Pancreas (tissue), 10 donors: ENCODE data around the gene ARHGAP33. TPM values are rescaled to one million over a fixed set of nuclear protein-coding genes. Genes with fewer than 3 reads are reported as not detected.
"Not testable (repeated sequence)": the region's sequence is repeated elsewhere in the genome, so short reads cannot be mapped to it uniquely, and the experiment has no call there.

ENCODE experiments used
- ATAC-seq, 4 donors: fragments of 200-7000 bp; cut with Tn5 transposase; one replicate each; pipeline versions ENCODE4 v1.8.0 to v1.9.1; 2020; ENCODE audit warnings: mild to moderate bottlenecking in 4 of 4, moderate library complexity in 4 of 4
- DNase-seq, 6 donors: peaks; one replicate each; pipeline ENCODE4 v3.0.0-alpha.2; 2020
- FAIRE-seq: peaks from 2 replicates; lab custom pipeline; 2012; peaks lifted over from hg19 to GRCh38; lab: Jason Lieb, UNC
- H3K27ac ChIP-seq, 4 donors: fragments of 200-600 bp; sonication (generic); 1 replicate in 3 of 4; 2 replicates in 1 of 4; pipeline versions ENCODE4 v1.5.0 to v1.8.0; 2020
- H3K27me3 ChIP-seq, 4 donors: fragments of 200-600 bp; one replicate each; pipeline ENCODE4 v1.8.0; 2021
- H3K36me3 ChIP-seq, 3 donors: fragments of 200-600 bp; sonication (generic) in 1 of 3; one replicate each; pipeline versions ENCODE4 v1.5.0 to v1.8.0; 2020 to 2021
- H3K4me1 ChIP-seq, 3 donors: fragments of 200-600 bp; one replicate each; pipeline ENCODE4 v1.8.0; 2021
- H3K4me3 ChIP-seq, 4 donors: fragments of 200-600 bp; sonication (generic) in 2 of 4; one replicate each; pipeline versions ENCODE4 v1.5.0 to v1.8.0; 2020 to 2021
- H3K9me3 ChIP-seq, 4 donors: fragments of 200-600 bp; one replicate each; pipeline ENCODE4 v1.8.0; 2021
- WGBS, 2 donors: extraction: QIAGEN DNeasy Blood & Tissue Kit; methylation state at CpG; one replicate each; pipeline ENCODE4 v1.1.7; 2013; 5-methylcytosine and 5-hydroxymethylcytosine counted together
- intact Hi-C, 3 donors: fragments of 100-400 bp; cut with DNase I; formaldehyde crosslinking; loops; one replicate each; pipeline versions ENCODE4 v1.11.1 to v1.14.2; 2022
- polyA plus RNA-seq, 2 donors: library from polyadenylated mRNA; stranded (reverse); fragments of 200-250 nt; gene quantifications; one replicate each; pipeline ENCODE4 v1.2.3, GENCODE V29; 2013
- total RNA-seq, 6 donors: library from RNA; stranded (reverse); fragmentation: NEBNext Ultra II Directional in 4 of 6; extraction: Animal tissue kit (Norgen Biotek cat#: 25700) in 4 of 6; gene quantifications; one replicate each; pipeline versions ENCODE4 v1.2.1 to v1.2.4, GENCODE V29; 2021 to 2023
- TF ChIP-seq, protein P1 (sequence below), 4 donors: fragments of 200-600 bp; sonication (generic) in 3 of 4; IDR thresholded peaks; one replicate each; pipeline versions ENCODE4 v1.5.0 to v1.8.0; 2021; ENCODE audit warnings: antibody characterized with exemption in 4 of 4
- donor health status: healthy with polysubstance abuse.
- donor health status: DM: no; HTN: no; CAD: no; lungs with moderate emphysema.
- donor health status: DM: no; HTN: no; CAD: no.
- donor health status: control.
- donor health status: control.
- donor health status: Bipolar disorder and iron deficiency.
- donor health status: DM: yes; HTN: yes; CAD: no.
- donor health status: DM: no; HTN: no; CAD: no.
- donor health status: DM: no; HTN: no; CAD: no.
- donor health status: DM: yes; HTN: yes; CAD: no.

ARHGAP33 gene
- total and polyA plus RNA-seq, 8 donors, result 2.7 to 39.6 (median 10.0) TPM

DNA sequence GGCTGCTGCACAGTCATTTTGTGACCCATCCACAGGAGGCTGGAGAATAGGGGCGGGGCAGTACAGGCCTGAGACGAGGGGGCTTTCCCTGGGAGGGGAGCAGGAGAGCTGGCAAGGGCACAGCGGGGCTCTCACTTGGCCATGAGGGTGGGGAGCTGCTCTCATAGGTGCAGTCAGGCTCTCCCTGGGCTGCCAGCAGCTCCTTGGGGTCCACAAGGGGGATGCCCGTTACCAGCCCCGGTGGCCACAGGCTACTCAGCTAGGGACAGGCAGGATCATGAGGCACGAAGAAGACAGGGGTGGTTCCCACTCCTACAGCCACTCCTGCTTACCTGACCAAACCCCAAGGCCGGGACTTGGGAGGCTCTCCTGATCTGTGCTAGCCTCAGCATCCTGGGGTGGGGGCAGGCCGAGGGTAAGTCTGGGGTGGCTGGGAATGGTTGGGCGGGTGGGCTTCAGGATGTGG lies 16.5 kb downstream of the ARHGAP33 start:
- DNase-seq (no peak), FAIRE-seq (no peak), ATAC-seq (peak in 1 of 4 donors; percentile 4)
- H3K27ac ChIP-seq, result no peak overlapping the region
- TF ChIP-seq, protein P1, sequence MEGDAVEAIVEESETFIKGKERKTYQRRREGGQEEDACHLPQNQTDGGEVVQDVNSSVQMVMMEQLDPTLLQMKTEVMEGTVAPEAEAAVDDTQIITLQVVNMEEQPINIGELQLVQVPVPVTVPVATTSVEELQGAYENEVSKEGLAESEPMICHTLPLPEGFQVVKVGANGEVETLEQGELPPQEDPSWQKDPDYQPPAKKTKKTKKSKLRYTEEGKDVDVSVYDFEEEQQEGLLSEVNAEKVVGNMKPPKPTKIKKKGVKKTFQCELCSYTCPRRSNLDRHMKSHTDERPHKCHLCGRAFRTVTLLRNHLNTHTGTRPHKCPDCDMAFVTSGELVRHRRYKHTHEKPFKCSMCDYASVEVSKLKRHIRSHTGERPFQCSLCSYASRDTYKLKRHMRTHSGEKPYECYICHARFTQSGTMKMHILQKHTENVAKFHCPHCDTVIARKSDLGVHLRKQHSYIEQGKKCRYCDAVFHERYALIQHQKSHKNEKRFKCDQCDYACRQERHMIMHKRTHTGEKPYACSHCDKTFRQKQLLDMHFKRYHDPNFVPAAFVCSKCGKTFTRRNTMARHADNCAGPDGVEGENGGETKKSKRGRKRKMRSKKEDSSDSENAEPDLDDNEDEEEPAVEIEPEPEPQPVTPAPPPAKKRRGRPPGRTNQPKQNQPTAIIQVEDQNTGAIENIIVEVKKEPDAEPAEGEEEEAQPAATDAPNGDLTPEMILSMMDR (IDR thresholded peaks at IDR 0.05), result no peak
- H3K36me3 ChIP-seq, result no peaks in the 10 kb centered on the region
- 66 to 71% methylated on average over 9 of the region's 9 CpGs for WGBS, 2 donors
- intact Hi-C loops, result no loop called here
- peaks cover 0 to 4% (median 0%) of the 10 kb centered on the region in 3 donors for H3K4me1 ChIP-seq
- H3K27me3 ChIP-seq, result no peaks in the 10 kb centered on the region
- no peaks in the 10 kb centered on the region for H3K9me3 ChIP-seq
- no peak overlapping the region for H3K4me3 ChIP-seq

DNA sequence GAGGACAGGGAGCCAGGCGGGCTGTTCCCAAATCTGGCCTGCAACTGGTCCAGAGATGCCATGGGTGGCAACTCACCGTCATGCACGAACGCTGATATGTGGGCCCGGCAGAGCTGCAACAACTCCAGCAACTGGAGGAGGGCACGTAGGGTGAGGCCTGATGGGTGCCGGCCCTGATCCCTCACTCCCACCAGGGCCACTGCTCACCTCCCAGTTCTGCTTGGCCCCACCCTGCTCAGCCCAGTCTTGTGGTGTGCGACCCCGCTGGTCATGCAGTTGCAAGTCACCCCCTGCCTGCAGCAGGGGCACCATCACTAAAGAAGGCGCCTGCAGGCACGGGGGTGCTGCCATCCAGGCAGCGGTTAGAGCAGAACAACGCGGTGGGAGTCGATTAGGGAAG lies 16.9 kb downstream of the ARHGAP33 start:
- TF ChIP-seq, protein P1 (IDR thresholded peaks at IDR 0.05), result no peak
- FAIRE-seq, result no peak
- Histone ChIP-seq H3K9me3 (no peaks in the 10 kb centered on the region), H3K27me3 (no peaks in the 10 kb centered on the region), H3K27ac (no peak overlapping the region), H3K4me3 (no peak overlapping the region), H3K36me3 (no peaks in the 10 kb centered on the region), H3K4me1 (peaks cover 0 to 4% (median 0%) of the 10 kb centered on the region in 3 donors)
- WGBS, 2 donors, result 87 to 92% methylated on average over 15 of the region's 15 CpGs
- intact Hi-C loops, result no loop called here
- no peak for ATAC-seq
- peak in 1 of 6 donors; percentile 20 for DNase-seq

DNA sequence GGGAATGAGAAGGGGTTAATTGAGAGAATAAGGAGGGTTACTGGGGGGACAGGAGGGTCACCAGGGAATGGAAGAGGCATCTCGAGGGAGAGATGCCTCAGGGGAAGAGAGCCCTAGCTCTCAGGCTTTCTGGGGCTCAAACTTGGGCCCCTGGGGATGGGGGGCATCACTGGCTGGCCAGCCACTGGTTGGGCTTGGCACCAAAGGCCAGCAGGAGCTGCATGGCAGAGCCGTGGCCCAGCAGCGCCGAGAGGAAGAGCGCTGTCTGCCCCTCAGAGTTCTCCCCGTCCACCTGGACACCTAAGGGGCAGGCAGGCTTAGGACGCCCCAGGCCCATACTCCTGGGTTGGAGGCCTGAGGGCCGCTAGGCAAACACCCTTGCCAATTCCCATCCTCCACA lies 17.5 kb downstream of the ARHGAP33 start:
- intact Hi-C loops, result no loop called here
- H3K4me1 ChIP-seq, result peaks cover 0 to 4% (median 0%) of the 10 kb centered on the region in 3 donors
- no peak overlapping the region for H3K27ac ChIP-seq
- no peaks in the 10 kb centered on the region for H3K27me3 ChIP-seq
- WGBS, 2 donors, result 87 to 92% methylated on average over 8 of the region's 8 CpGs
- H3K4me3 ChIP-seq, result no peak overlapping the region
- no peaks in the 10 kb centered on the region for H3K9me3 ChIP-seq
- FAIRE-seq, result no peak
- DNase-seq, result no peak
- TF ChIP-seq, protein P1 (IDR thresholded peaks at IDR 0.05), result no peak
- no peaks in the 10 kb centered on the region for H3K36me3 ChIP-seq
- no peak for ATAC-seq

DNA sequence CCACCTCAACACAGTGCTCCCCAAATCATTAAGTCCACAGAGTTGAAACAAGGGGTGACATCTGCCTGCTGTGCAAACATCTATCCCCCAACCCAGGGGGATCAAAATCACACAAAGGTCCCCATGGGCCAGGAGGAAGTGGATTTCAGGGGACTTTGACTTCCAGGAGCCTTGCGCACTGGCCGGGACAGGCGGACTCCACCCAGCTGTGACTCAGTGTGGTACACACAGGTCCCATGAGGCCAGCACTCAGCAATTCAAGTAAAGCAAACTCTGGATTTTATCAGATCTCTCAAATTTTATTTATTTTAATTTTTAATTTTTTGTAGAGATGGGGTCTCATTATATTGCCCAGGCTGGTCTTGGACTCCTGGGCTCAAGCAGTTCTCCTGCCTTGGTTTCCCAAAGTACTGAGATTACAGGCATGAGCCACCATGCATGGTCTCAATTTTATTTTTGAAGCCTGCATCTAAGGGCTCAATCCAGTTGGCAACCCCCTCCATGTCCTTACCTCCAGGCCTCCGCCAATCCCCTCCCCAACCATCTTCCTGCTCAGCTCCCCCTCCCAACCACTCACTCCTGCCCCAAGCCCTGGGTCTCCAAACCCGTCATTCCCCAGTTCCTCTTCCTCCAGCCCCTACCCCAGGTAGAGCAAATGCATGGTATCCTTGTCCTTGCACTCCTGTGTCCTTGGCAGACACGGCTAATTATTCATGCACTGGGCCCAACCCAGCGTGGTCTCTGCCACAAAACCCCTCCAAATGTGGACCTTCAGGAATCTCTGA lies 18.2 kb downstream of the ARHGAP33 start:
- Histone ChIP-seq H3K36me3 (no peaks in the 10 kb centered on the region), H3K4me3 (no peak overlapping the region), H3K27ac (no peak overlapping the region), H3K9me3 (no peaks in the 10 kb centered on the region), H3K27me3 (no peaks in the 10 kb centered on the region), H3K4me1 (peaks cover 0 to 4% (median 0%) of the 10 kb centered on the region in 3 donors)
- TF ChIP-seq, protein P1 (IDR thresholded peaks at IDR 0.05), result no peak
- no peak for DNase-seq
- intact Hi-C loops, result no loop called here
- 82 to 86% methylated on average over 7 of the region's 7 CpGs for WGBS, 2 donors
- no peak for ATAC-seq
- FAIRE-seq, result no peak

DNA sequence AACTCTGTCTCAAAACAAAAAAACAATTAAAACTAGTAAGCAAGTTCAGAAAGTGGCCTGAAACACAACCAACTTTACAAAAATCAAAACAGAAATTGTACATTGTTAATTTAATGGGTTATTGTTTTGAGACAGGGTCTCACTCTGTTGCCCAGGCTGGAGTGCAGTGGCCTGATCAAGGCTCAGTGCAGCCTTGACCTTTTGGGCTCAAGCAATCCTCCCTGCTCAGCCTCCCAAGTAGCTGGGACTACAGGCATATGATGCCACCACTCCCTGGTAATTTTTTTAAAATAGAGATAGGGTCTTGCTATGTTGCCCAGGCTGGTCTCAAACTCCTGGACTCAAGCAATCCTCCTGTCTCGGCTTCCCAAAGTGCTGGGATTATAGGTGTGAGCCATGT lies 20.2 kb downstream of the ARHGAP33 start:
- H3K27ac ChIP-seq, intact Hi-C loops: not testable (repeated sequence)

More for the DNA sequence above, 20.2 kb downstream of the ARHGAP33 start:
- H3K27me3 ChIP-seq, FAIRE-seq, H3K9me3 ChIP-seq, H3K4me1 ChIP-seq, DNase-seq, H3K4me3 ChIP-seq, H3K36me3 ChIP-seq, ATAC-seq: not testable (repeated sequence)
- WGBS, 2 donors, result 89 to 100% methylated on average over 1 of the region's 1 CpG
